Endothelial cell of hepatic sinusoid (primary cell): ENCODE data around the gene SOST.

Source experiments
- in situ Hi-C: cut with HindIII; loops from 2 replicates; pipeline ENCODE4 v1.10.0; 2017; ENCODE audit warnings: low sequenced_read_pairs

Gene SOST

GRCh38 chr17:43712397-43712796 lies 46.2 kb downstream of the SOST start:
- in situ Hi-C loops = no loop called here

- in situ Hi-C loops = no loop called here
Observed at GRCh38 chr17:43710101-43710500, 48.5 kb downstream of the SOST start.

- in situ Hi-C loops = no loop called here
Observed at GRCh38 chr17:43709210-43709609, 49.4 kb downstream of the SOST start.

GRCh38 chr17:43707184-43707583 lies 51.4 kb downstream of the SOST start:
- in situ Hi-C loops = no loop called here

GRCh38 chr17:43706235-43706634 lies 52.4 kb downstream of the SOST start:
- in situ Hi-C loops = no loop called here
